Activated CD4-positive, alpha-beta T cell treated with anti-CD3 and anti-CD28 coated beads for 4 hours (primary cell): Measurements from ENCODE around the gene TMTC2.
A peak's percentile ranks its signal among the peaks of the same experiment; 100 is the strongest.

Experiments
- DNase-seq, 2 donors: peaks; one replicate each; pipeline ENCODE4 v3.0.0-alpha.2; 2020

TMTC2 gene

GRCh38 chr12:82682851-82683261, 3.9 kb upstream of the TMTC2 start:
- no peak for DNase-seq

DNA sequence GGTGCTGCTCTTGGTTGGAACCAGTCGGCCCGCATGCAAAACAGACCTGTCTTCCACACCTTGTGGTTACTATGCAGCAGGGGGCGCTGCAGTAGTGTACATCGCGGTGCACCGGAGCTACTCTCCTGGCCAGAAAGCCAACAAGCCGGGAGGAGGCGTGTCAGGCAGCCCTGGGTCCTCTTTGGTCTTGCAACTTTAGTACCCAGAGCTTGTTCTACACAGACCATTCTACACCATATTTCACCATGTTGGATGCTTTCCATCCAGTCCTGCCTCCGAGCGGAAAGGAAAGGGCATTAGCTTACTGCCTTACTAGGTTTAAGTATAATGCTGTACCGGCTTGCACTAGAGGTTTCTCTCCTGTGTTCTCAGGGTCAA, 927 bp upstream of the TMTC2 start:
- peak; percentile 90 to 91 for DNase-seq

DNA sequence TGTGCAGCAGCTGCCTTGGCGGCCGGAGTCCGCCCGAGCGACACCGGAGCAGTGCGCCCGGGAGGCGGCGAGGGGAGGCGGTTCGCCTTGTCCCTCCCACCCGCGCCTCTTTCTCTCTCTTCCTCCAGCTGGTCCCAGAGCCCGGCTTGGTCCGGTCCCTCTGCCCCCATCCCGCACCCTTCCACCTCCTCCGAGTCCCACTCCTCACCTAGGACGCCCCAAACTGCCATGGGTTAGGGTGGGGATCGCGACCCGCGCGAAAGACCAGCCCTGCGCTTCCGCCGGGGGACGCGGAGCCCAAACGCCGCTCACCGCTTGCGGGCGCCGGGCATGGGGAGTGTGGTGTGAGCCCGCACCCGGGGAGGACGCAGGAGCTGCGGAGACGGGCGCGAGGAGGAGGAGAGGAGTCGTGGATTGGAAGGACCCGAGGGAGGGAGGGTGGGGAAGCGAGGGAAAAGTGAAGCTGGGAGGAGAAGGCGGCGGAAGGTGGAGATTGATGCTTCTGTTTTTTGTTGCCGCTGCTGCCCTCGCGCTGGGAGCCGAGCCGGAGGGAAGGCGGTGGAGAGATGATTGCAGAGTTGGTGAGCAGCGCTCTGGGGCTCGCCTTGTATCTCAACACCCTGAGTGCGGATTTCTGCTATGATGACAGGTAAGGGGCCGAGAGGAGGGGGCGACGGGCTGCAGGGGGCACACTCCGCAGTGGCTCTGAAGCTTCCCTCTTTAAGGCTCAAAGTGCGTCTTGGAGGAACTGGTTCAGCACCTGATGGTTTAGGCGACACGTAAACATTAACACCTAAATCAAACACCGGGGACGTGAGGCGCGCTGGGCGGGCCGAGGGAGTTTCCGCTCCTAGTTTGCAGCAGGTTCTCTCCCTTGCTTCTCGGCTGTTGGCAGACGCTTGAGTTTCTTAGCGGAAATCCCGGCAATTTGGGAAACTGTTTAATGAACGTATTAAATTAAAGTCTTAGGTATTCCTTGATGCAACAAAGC, 610 bp downstream of the TMTC2 start:
- peak; percentile 52 to 53 for DNase-seq

- DNase-seq: no peak
Observed at GRCh38 chr12:82688035-82688501, 1.4 kb downstream of the TMTC2 start.

- DNase-seq: no peak
Observed at GRCh38 chr12:82688596-82688995, 1.9 kb downstream of the TMTC2 start.

DNA sequence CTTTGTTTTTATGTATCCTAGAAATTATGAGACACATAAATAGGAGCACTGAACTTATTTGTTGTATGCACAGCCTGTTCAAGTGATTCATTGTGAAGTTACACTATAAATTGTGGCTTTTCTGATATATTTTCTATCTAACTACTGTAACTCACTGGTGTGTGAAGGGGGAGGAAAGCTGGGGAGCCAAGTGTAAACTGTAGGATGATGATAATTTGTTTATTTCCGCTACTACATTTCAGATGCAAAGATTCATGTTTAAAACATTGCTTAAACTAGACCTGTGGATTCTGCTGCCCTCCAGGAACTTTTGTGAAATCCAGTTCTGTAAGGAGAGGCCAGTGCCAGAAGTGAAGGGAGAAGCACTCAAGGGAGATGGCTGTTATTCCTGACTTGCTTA, 3.3 kb downstream of the TMTC2 start:
- no peak for DNase-seq

- DNase-seq: no peak
Observed at GRCh38 chr12:82691513-82691912, 4.8 kb downstream of the TMTC2 start.

GRCh38 chr12:82694276-82694675, 7.6 kb downstream of the TMTC2 start:
- no peak for DNase-seq

DNA sequence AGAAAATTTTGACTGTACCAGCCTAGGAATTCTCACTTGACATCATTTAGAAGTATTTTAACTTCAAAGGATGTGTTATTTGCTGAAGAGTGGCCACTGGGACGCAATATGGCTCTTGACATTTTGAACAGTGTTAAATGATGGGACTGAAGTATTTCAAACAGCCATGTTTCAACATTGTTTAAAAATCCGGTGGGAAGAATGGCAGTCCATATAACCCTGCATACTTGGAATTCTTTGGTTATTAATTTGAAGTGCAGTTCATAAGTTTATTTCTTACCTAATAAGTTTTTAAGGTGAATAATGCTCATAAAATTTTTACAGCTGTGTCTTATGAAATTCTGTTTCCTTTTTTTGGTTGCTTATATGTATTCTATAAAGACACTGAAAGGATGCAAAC, 8.3 kb downstream of the TMTC2 start:
- no peak for DNase-seq

DNA sequence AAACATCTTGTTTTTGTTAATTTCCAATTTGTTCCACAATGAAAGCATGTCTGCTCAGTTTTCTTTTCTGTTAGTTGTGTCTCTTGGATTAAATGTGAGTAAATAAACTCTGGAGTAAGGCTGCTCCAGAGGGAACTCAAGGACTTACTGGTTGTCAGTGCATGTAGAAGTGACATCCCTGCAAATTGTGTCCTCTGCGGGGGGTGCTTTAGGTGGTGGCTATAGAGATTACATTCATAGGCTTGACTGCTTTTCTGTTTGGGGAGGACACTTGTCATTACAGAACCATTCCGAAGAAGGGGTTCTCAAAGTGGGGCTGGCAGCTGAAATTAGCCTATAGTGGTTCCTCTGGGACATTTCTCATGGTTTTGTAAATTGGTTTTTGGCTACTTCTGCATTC, 8.8 kb downstream of the TMTC2 start:
- no peak for DNase-seq

DNA sequence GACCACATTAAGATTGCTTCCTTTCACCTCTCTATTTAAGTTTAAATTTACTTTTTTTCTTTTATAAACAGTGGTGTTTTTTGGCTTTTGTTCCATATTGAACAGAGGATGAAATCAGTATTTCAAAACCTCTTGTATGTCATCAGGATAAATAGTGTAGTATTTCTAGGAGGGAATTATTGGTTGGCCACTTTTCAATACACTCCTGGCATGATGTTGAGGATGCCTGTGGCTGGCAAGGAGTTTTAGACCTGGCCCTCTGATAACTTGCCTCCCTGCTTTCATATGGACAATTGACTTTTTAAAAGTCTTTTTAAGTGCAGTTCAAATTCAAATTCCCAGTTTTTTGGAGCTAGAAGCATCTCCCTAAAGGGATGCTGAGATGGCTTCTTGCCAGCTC, 9.8 kb downstream of the TMTC2 start:
- DNase-seq: no peak

DNA sequence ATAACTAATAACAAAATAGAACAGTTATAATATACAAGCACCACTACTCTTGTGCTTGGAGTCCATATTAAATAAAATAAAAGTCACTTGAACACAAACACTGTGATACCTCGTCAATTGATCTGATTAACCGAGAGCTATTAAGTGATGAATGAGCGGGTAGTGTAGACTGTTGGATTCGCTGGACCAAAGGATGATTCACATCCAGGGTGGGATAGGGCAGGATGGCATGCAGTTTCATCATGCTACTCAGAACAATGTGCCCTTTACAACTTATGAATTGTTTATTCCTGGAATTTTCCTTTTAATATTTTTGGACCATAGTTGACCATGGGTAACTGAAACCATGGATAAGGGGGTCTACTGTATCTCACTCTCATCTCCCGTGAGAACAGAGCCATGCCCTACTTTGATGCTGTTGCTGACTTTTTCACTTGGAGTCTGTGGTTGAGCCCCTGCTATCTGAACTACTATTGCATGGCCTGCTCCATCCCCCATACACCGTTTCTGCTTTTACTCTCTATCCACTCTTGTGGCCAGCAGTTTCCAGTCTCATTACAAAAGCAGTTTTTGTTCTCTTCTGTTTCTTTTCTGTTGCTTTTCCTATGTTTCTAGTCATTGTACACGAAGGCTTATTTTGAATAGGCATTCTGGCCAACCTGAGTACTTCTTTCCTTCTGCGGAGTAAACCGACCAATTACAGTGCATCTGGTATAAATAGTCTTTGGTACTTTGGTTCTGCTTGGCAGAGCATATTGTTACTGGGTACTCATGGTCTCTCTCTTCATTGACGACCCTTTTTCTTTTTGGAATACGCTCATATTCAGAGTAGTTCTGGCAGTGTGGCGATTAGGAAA, 12.2 kb downstream of the TMTC2 start:
- DNase-seq: no peak

GRCh38 chr12:82705774-82706173, 19.1 kb downstream of the TMTC2 start:
- no peak for DNase-seq

DNA sequence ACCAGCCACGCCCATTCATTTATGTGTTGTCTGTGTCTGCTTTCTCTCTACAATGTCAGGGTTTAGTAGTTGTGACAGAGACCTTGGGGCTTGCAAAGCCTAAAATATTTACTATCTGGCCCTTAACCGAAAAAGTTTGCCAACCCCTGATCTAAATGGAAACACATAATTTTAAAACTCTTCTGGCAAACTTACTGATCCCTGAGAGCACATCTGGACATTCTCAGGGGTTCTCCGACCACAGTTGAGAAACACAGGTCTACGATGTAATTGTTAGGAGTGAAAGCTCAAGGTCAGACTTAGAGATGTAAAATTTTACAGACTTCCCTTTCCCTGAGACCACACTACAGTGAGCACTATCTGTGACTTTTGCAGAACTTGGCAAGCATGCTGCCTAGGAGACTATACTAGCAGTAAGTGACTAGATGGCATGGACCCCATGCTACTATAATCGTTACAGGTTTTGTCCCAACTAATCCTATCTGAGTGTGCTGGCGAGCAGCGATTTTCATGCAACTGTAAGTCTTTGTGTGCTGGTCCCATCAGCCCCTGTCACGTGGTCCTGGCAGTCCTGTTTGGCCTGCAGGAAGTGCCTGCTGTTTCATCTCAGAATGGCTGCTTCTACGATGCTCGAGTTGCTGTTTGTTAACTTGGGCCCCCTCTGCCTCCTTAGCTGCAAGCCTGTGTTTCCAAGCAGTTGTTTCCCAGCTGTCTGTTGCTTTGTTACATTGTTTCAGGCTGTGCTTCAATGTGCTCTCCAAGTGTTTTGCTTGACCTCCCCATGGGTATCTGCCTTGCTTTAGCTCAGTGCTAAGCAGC, 21.6 kb downstream of the TMTC2 start:
- DNase-seq: no peak

GRCh38 chr12:82709794-82710355, 23.2 kb downstream of the TMTC2 start:
- no peak for DNase-seq

- DNase-seq: no peak
Observed at GRCh38 chr12:82710741-82711140, 24.0 kb downstream of the TMTC2 start.

GRCh38 chr12:82714427-82714826, 27.7 kb downstream of the TMTC2 start:
- DNase-seq: no peak

GRCh38 chr12:82721726-82722125, 35.0 kb downstream of the TMTC2 start:
- no peak for DNase-seq

DNA sequence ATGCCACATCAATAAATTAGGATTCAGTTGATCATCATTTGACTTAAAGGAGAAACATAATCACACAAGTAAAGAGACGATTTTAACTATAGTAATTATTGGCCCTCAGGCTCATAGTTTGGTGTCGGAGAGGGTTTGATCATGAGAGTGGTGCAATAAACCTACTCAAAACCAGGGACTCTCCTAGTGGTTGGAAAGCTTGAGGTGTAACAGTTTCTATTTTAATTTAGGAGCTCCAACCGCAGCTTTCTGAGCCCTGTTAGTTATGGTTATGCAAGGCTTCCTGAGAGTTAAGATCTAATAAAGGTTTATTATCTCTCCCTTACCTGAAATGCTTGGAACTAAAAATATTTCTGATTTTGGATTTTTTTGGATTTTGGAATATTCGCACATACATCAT, 36.4 kb downstream of the TMTC2 start:
- no peak for DNase-seq

DNA sequence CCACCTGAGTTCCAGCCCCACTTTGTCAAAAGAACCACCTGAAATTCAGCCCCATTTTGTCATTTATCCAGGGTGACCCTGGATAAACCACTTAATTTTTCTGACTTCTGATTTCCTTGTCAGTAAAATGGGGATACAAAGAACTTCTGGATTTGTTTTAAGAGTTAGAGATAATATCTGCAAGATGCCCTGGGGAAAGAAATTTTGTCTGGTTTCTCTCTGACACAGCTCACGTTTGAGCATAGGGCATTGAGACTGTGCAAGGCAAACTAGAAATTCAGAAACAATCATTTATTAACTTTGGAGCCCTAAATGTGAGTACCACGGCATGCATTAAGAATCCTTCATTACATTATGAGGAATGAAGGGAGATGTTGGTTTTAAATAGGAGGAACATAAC, 37.2 kb downstream of the TMTC2 start:
- DNase-seq: no peak

GRCh38 chr12:82725741-82726140, 39.0 kb downstream of the TMTC2 start:
- DNase-seq: no peak

DNA sequence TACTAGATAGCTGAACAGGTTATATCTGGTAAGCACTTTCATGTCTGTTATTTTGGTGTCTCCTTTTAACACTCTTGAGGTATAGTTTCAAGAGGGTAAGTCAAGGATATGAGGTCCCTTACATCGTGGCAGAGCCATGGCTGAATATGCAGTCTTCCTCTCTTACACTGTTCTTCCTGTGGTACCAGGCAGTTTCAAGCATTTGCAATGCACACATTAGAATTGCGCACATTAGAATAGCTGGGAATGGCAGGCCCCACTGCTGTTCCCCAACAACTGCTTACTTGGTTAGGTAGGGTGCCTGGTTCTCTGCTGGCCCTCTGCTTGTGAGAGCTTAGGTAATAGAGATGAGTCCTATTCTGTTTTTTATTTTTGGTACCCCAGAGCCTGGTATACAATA, 41.2 kb downstream of the TMTC2 start:
- no peak for DNase-seq

DNA sequence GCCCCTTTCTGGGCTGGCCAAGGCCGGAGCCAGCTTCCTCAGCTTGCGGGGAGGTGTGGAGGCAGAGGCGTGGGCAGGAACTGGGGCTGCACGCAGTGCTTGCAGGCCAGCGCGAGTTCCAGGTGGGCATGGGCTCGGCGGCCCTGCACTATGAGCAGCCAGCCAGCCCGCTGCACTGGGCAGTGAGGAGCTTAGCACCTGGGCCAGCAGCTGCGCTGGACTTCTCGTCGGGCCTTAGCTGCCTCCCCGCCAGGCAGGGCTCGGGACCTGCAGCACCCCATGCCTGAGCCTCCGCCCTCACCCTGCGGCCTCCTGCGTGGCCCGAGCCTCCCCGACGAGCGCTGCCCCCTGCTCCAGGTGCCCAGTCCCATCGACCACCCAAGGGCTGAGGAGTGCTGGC, 42.0 kb downstream of the TMTC2 start:
- DNase-seq: no peak
